Effector memory CD8-positive, alpha-beta T cell (primary cell): ENCODE data around the gene MMP28.

Experiments
- ATAC-seq: fragments of 150-1000 bp; cut with Tn5 transposase; replicated peaks from 2 replicates; pipeline ENCODE4 v1.10.0; 2021; ENCODE audit warnings: mild to moderate bottlenecking, moderate library complexity
- DNase-seq, 3 experiments: peaks; one replicate each; pipeline ENCODE4 v3.0.0; 2021
- H3K27ac Mint-ChIP-seq, 2 donors: one replicate each; pipeline ENCODE4 v1.8.0; 2022; ENCODE audit warnings: mild to moderate bottlenecking in 2 of 2, mixed read lengths in 2 of 2, moderate library complexity in 2 of 2
- H3K27me3 Mint-ChIP-seq, 2 donors: one replicate each; pipeline ENCODE4 v1.8.0; 2022; ENCODE audit warnings: mixed read lengths in 2 of 2
- H3K36me3 Mint-ChIP-seq: one replicate; pipeline ENCODE4 v1.8.0; 2022; ENCODE audit warnings: mild to moderate bottlenecking, moderate library complexity, mixed read lengths; ENCODE audit not compliant: insufficient read depth
- H3K4me1 Mint-ChIP-seq, 2 donors: one replicate each; pipeline ENCODE4 v1.8.0; 2022; ENCODE audit warnings: low read depth in 2 of 2, mixed read lengths in 2 of 2
- H3K4me3 Mint-ChIP-seq, 2 donors: one replicate each; pipeline ENCODE4 v1.8.0; 2022; ENCODE audit warnings: mild to moderate bottlenecking in 2 of 2, mixed read lengths in 2 of 2, moderate library complexity in 2 of 2
- H3K9me3 Mint-ChIP-seq, 2 donors: one replicate each; pipeline ENCODE4 v1.8.0; 2022; ENCODE audit warnings: mixed read lengths in 2 of 2

MMP28 gene

GRCh38 chr17:35791681-35792350 is 3.6 kb downstream of the MMP28 start:
- peaks cover 59 to 61% of the 10 kb centered on the region in 2 donors for H3K27me3 Mint-ChIP-seq
- peaks cover 3 to 9% of the 10 kb centered on the region in 2 donors for H3K4me1 Mint-ChIP-seq
- no peak for DNase-seq
- H3K27ac Mint-ChIP-seq, result no peak overlapping the region
- no peaks in the 10 kb centered on the region for H3K9me3 Mint-ChIP-seq
- H3K4me3 Mint-ChIP-seq, result no peak overlapping the region
- ATAC-seq, result no peak
- H3K36me3 Mint-ChIP-seq, result no peaks in the 10 kb centered on the region

GRCh38 chr17:35790841-35791240 is 4.6 kb downstream of the MMP28 start:
- H3K36me3 Mint-ChIP-seq, result no peaks in the 10 kb centered on the region
- DNase-seq (no peak), ATAC-seq (no peak)
- H3K9me3 Mint-ChIP-seq, result no peaks in the 10 kb centered on the region
- no peak overlapping the region for H3K4me3 Mint-ChIP-seq
- H3K27ac Mint-ChIP-seq, result no peak overlapping the region
- H3K4me1 Mint-ChIP-seq, result peaks cover 3% of the 10 kb centered on the region in 2 donors
- peaks cover 52 to 56% of the 10 kb centered on the region in 2 donors for H3K27me3 Mint-ChIP-seq

- no peak for ATAC-seq
- no peak overlapping the region for H3K27ac Mint-ChIP-seq
- H3K4me3 Mint-ChIP-seq, result no peak overlapping the region
- no peak for DNase-seq
- peaks cover 37 to 40% of the 10 kb centered on the region in 2 donors for H3K27me3 Mint-ChIP-seq
- H3K9me3 Mint-ChIP-seq, result no peaks in the 10 kb centered on the region
- H3K36me3 Mint-ChIP-seq, result no peaks in the 10 kb centered on the region
- H3K4me1 Mint-ChIP-seq, result no peaks in the 10 kb centered on the region
These were observed 6.7 kb downstream of the MMP28 start for GRCh38 chr17:35788477-35789368.

- no peak overlapping the region for H3K4me3 Mint-ChIP-seq
- H3K27me3 Mint-ChIP-seq, result peaks cover 26 to 31% of the 10 kb centered on the region in 2 donors
- no peak overlapping the region for H3K27ac Mint-ChIP-seq
- H3K9me3 Mint-ChIP-seq, result no peaks in the 10 kb centered on the region
- H3K4me1 Mint-ChIP-seq, result no peaks in the 10 kb centered on the region
- DNase-seq (no peak), ATAC-seq (no peak)
- H3K36me3 Mint-ChIP-seq, result no peaks in the 10 kb centered on the region
These were observed 8.5 kb downstream of the MMP28 start for GRCh38 chr17:35786941-35787432.

GRCh38 chr17:35784895-35785294 is 10.5 kb downstream of the MMP28 start:
- H3K27me3 Mint-ChIP-seq, result peaks cover 21 to 42% of the 10 kb centered on the region in 2 donors
- H3K9me3 Mint-ChIP-seq, result no peaks in the 10 kb centered on the region
- no peaks in the 10 kb centered on the region for H3K36me3 Mint-ChIP-seq
- no peak overlapping the region for H3K27ac Mint-ChIP-seq
- no peaks in the 10 kb centered on the region for H3K4me1 Mint-ChIP-seq
- DNase-seq, result no peak
- ATAC-seq, result no peak
- no peak overlapping the region for H3K4me3 Mint-ChIP-seq

- ATAC-seq (no peak), DNase-seq (no peak)
- no peak overlapping the region for H3K4me3 Mint-ChIP-seq
- no peaks in the 10 kb centered on the region for H3K9me3 Mint-ChIP-seq
- no peaks in the 10 kb centered on the region for H3K36me3 Mint-ChIP-seq
- no peak overlapping the region for H3K27ac Mint-ChIP-seq
- H3K27me3 Mint-ChIP-seq, result peaks cover 26 to 37% of the 10 kb centered on the region in 2 donors
- H3K4me1 Mint-ChIP-seq, result no peaks in the 10 kb centered on the region
These were observed 14.5 kb downstream of the MMP28 start for GRCh38 chr17:35780950-35781349.

GRCh38 chr17:35778641-35779196 is 16.7 kb downstream of the MMP28 start:
- Mint-ChIP-seq H3K4me1 (no peaks in the 10 kb centered on the region), H3K9me3 (no peaks in the 10 kb centered on the region), H3K36me3 (no peaks in the 10 kb centered on the region), H3K27me3 (peaks cover 37 to 43% of the 10 kb centered on the region in 2 donors), H3K27ac (no peak overlapping the region), H3K4me3 (no peak overlapping the region)
- DNase-seq (no peak), ATAC-seq (no peak)

- Mint-ChIP-seq H3K36me3 (no peaks in the 10 kb centered on the region), H3K27ac (no peak overlapping the region), H3K9me3 (no peaks in the 10 kb centered on the region), H3K4me3 (no peak overlapping the region), H3K4me1 (no peaks in the 10 kb centered on the region), H3K27me3 (peaks cover 28 to 58% of the 10 kb centered on the region in 2 donors)
- ATAC-seq, result no peak
- DNase-seq, result no peak
These were observed 19.9 kb downstream of the MMP28 start for GRCh38 chr17:35775583-35775982.

GRCh38 chr17:35775039-35775438 is 20.4 kb downstream of the MMP28 start:
- Mint-ChIP-seq H3K27ac (no peak overlapping the region), H3K27me3 (peaks cover 28 to 58% of the 10 kb centered on the region in 2 donors)

GRCh38 chr17:35774499-35774898 is 20.9 kb downstream of the MMP28 start:
- no peak overlapping the region for H3K4me3 Mint-ChIP-seq
- DNase-seq (no peak), ATAC-seq (no peak)

More at GRCh38 chr17:35775039-35775438, 20.4 kb downstream of the MMP28 start:
- H3K9me3 Mint-ChIP-seq, result no peaks in the 10 kb centered on the region
- H3K4me1 Mint-ChIP-seq, result no peaks in the 10 kb centered on the region
- no peak overlapping the region for H3K4me3 Mint-ChIP-seq
- no peaks in the 10 kb centered on the region for H3K36me3 Mint-ChIP-seq
- ATAC-seq, result no peak
- no peak for DNase-seq

GRCh38 chr17:35773679-35774425 is 21.6 kb downstream of the MMP28 start:
- H3K36me3 Mint-ChIP-seq, result no peaks in the 10 kb centered on the region
- ATAC-seq, result no peak
- no peak overlapping the region for H3K4me3 Mint-ChIP-seq
- H3K4me1 Mint-ChIP-seq, result no peaks in the 10 kb centered on the region
- H3K27me3 Mint-ChIP-seq, result peaks cover 24 to 61% of the 10 kb centered on the region in 2 donors
- DNase-seq, result no peak
- H3K9me3 Mint-ChIP-seq, result no peaks in the 10 kb centered on the region
- H3K27ac Mint-ChIP-seq, result no peak overlapping the region

More at GRCh38 chr17:35774499-35774898, 20.9 kb downstream of the MMP28 start:
- Mint-ChIP-seq H3K9me3 (no peaks in the 10 kb centered on the region), H3K36me3 (no peaks in the 10 kb centered on the region), H3K27ac (no peak overlapping the region), H3K27me3 (peaks cover 28 to 61% of the 10 kb centered on the region in 2 donors), H3K4me1 (no peaks in the 10 kb centered on the region)

- H3K4me3 Mint-ChIP-seq, result no peak overlapping the region
These were observed 22.3 kb downstream of the MMP28 start for GRCh38 chr17:35773129-35773528.

More at GRCh38 chr17:35773129-35773528, 22.3 kb downstream of the MMP28 start:
- no peaks in the 10 kb centered on the region for H3K4me1 Mint-ChIP-seq
- no peaks in the 10 kb centered on the region for H3K9me3 Mint-ChIP-seq
- H3K27me3 Mint-ChIP-seq, result peaks cover 16 to 57% of the 10 kb centered on the region in 2 donors
- ATAC-seq, result no peak
- no peak overlapping the region for H3K27ac Mint-ChIP-seq
- no peak for DNase-seq
- no peaks in the 10 kb centered on the region for H3K36me3 Mint-ChIP-seq
